Measurements from ENCODE around the gene ATE1.
"Not testable (repeated sequence)": the region's sequence is repeated elsewhere in the genome, so short reads cannot be mapped to it uniquely, and the experiment has no call there.

ATE1 gene

GRCh38 chr10:121929585-121930267 is 1.9 kb upstream of the ATE1 start:
- not testable (repeated sequence) for DNase-seq

GRCh38 chr10:121928528-121928884 is 675 bp upstream of the ATE1 start:
- no peak for DNase-seq

- no peak for DNase-seq
Measured at GRCh38 chr10:121927318-121927840, 452 bp downstream of the ATE1 start.

GRCh38 chr10:121926671-121927317 is 1.0 kb downstream of the ATE1 start:
- peak in 1 of 2 donors; percentile 6 for DNase-seq

GRCh38 chr10:121926157-121926556 is 1.7 kb downstream of the ATE1 start:
- DNase-seq: no peak

- DNase-seq: no peak
Measured at GRCh38 chr10:121921238-121921931, 6.4 kb downstream of the ATE1 start.

- DNase-seq: no peak
Measured at GRCh38 chr10:121919666-121920065, 8.2 kb downstream of the ATE1 start.

- DNase-seq: not testable (repeated sequence)
Measured at GRCh38 chr10:121918800-121919199, 9.0 kb downstream of the ATE1 start.

- no peak for DNase-seq
Measured at GRCh38 chr10:121914661-121915060, 13.2 kb downstream of the ATE1 start.

GRCh38 chr10:121911421-121911697 is 16.5 kb downstream of the ATE1 start:
- DNase-seq: no peak

GRCh38 chr10:121910673-121911420 is 17.0 kb downstream of the ATE1 start:
- no peak for DNase-seq

GRCh38 chr10:121904888-121905287 is 22.9 kb downstream of the ATE1 start:
- no peak for DNase-seq

GRCh38 chr10:121900443-121901174 is 27.2 kb downstream of the ATE1 start:
- DNase-seq: no peak

- no peak for DNase-seq
Measured at GRCh38 chr10:121899727-121900126, 28.1 kb downstream of the ATE1 start.

GRCh38 chr10:121891103-121891502 is 36.7 kb downstream of the ATE1 start:
- DNase-seq: no peak

GRCh38 chr10:121889212-121889611 is 38.6 kb downstream of the ATE1 start:
- no peak for DNase-seq

GRCh38 chr10:121886997-121887622 is 40.7 kb downstream of the ATE1 start:
- DNase-seq: peak; percentile 13 to 21

GRCh38 chr10:121886181-121886580 is 41.6 kb downstream of the ATE1 start:
- DNase-seq: no peak

GRCh38 chr10:121880895-121881294 is 46.9 kb downstream of the ATE1 start:
- no peak for DNase-seq

GRCh38 chr10:121879476-121879875 is 48.4 kb downstream of the ATE1 start:
- DNase-seq: no peak

GRCh38 chr10:121873236-121873635 is 54.6 kb downstream of the ATE1 start:
- no peak for DNase-seq

GRCh38 chr10:121870413-121870812 is 57.4 kb downstream of the ATE1 start:
- DNase-seq: no peak
